Transverse colon (tissue), 3 donors: Measurements from ENCODE around the gene DGKH.

ENCODE experiments used
- EP300 ChIP-seq: sonication (generic); formaldehyde crosslinking; IDR thresholded peaks from one replicate; pipeline ENCODE4 v1.6.1; 2017; ENCODE audit warnings: antibody characterized with exemption, low read depth
- POLR2A ChIP-seq: fragments of 450-650 bp; IDR thresholded peaks from one replicate; pipeline ENCODE4 v1.6.1; 2016; ENCODE audit warnings: antibody characterized with exemption, mild to moderate bottlenecking, moderate library complexity
- TF ChIP-seq, protein P1 (sequence below), 5 experiments: fragments of 200-600 bp in 3 of 5; fragments of 450-650 bp in 2 of 5; sonication (generic) in 3 of 5; IDR thresholded peaks; 1 replicate in 2 of 5; 2 replicates in 3 of 5; pipeline ENCODE4 v1.5.1; 2016 to 2017; ENCODE audit warnings: antibody characterized with exemption in 5 of 5, inconsistent platforms in 3 of 5, mild to moderate bottlenecking in 2 of 5, moderate library complexity in 1 of 5

DNA sequence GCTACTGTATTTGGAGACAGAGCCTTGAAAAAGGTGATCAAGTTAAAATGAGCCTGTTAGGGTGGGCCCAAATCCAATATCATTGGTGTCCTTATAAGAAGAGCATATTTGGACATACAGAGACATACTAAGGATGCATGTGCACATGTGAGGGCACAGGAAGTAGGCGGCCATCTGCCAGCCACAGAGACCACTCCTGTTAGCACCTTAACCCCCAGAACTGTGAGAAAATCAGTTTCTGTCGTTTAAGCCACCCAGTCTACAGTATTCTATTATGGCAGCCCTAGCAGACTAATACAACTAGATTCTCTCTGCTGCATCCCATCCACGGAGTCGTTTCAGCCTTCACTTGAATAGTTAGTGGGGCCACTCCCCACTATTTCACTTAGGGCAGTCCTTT is 39.4 kb upstream of the DGKH start:
- TF ChIP-seq, protein P1, sequence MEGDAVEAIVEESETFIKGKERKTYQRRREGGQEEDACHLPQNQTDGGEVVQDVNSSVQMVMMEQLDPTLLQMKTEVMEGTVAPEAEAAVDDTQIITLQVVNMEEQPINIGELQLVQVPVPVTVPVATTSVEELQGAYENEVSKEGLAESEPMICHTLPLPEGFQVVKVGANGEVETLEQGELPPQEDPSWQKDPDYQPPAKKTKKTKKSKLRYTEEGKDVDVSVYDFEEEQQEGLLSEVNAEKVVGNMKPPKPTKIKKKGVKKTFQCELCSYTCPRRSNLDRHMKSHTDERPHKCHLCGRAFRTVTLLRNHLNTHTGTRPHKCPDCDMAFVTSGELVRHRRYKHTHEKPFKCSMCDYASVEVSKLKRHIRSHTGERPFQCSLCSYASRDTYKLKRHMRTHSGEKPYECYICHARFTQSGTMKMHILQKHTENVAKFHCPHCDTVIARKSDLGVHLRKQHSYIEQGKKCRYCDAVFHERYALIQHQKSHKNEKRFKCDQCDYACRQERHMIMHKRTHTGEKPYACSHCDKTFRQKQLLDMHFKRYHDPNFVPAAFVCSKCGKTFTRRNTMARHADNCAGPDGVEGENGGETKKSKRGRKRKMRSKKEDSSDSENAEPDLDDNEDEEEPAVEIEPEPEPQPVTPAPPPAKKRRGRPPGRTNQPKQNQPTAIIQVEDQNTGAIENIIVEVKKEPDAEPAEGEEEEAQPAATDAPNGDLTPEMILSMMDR (IDR thresholded peaks at IDR 0.05), result no peak
- TF ChIP-seq POLR2A (no peak), EP300 (no peak)
